CD14-positive monocyte (primary cell): Measurements from ENCODE around the gene IL26. TPM values are rescaled to one million over a fixed set of nuclear protein-coding genes. Genes with fewer than 3 reads are reported as not detected.

ENCODE experiments used
- DNase-seq, 3 donors: peaks; one replicate each; pipeline ENCODE4 v3.0.0-alpha.2; 2011 to 2022
- H2AFZ ChIP-seq: 2 replicates; pipeline ENCODE4 v1.6.0; 2012; ENCODE audit warnings: mild to moderate bottlenecking, low read depth, low read length, inconsistent platforms; ENCODE audit not compliant: insufficient read depth, poor library complexity, severe bottlenecking
- H3K27ac ChIP-seq, 2 donors: 1 replicate in 1 of 2; 2 replicates in 1 of 2; pipeline ENCODE4 v1.5.1; 2012 to 2013; ENCODE audit warnings: low read length in 2 of 2, control low read depth in 1 of 2, inconsistent platforms in 1 of 2, low read depth in 1 of 2, mild to moderate bottlenecking in 1 of 2
- H3K27me3 ChIP-seq, 2 donors: one replicate each; pipeline versions ENCODE4 v1.6.0 to v1.6.1; 2011 to 2013; ENCODE audit warnings: low read length in 2 of 2; ENCODE audit not compliant: control insufficient read depth in 2 of 2, insufficient read depth in 2 of 2
- H3K36me3 ChIP-seq, 2 donors: replicated peaks in 1 of 2; 1 replicate in 1 of 2; 2 replicates in 1 of 2; pipeline versions ENCODE4 v1.5.1 to v1.6.1; 2012 to 2013; ENCODE audit warnings: low read length in 2 of 2, control low read depth in 1 of 2, inconsistent platforms in 1 of 2, mild to moderate bottlenecking in 1 of 2; ENCODE audit not compliant: insufficient read depth in 2 of 2, control insufficient read depth in 1 of 2
- H3K4me1 ChIP-seq, 2 donors: 1 replicate in 1 of 2; 2 replicates in 1 of 2; pipeline versions ENCODE4 v1.5.1 to v1.6.1; 2012 to 2013; ENCODE audit warnings: low read length in 2 of 2, control low read depth in 1 of 2, inconsistent platforms in 1 of 2, mild to moderate bottlenecking in 1 of 2, moderate library complexity in 1 of 2; ENCODE audit not compliant: insufficient read depth in 2 of 2, control insufficient read depth in 1 of 2
- H3K4me2 ChIP-seq: replicated peaks from 2 replicates; pipeline ENCODE3; 2012; ENCODE audit warnings: low read length, moderate library complexity, mild to moderate bottlenecking; ENCODE audit not compliant: poor library complexity, severe bottlenecking; ENCODE audit errors: extremely low read depth
- H3K4me3 ChIP-seq, 3 experiments: fragments of 200-600 bp in 1 of 3; sonication (generic) in 1 of 3; replicated peaks in 1 of 3; 1 replicate in 2 of 3; 2 replicates in 1 of 3; pipeline ENCODE4 v1.5.1; 2011 to 2013; ENCODE audit warnings: low read length in 3 of 3, mild to moderate bottlenecking in 3 of 3, control low read depth in 2 of 3, low read depth in 2 of 3, inconsistent platforms in 1 of 3, moderate library complexity in 1 of 3
- H3K79me2 ChIP-seq: 2 replicates; pipeline ENCODE4 v1.6.0; 2012; ENCODE audit warnings: mild to moderate bottlenecking, control low read depth, inconsistent platforms, low read length, moderate library complexity; ENCODE audit not compliant: insufficient read depth
- H3K9ac ChIP-seq: 2 replicates; pipeline ENCODE4 v1.6.0; 2017; ENCODE audit warnings: low read length, mild to moderate bottlenecking; ENCODE audit not compliant: insufficient read depth, poor library complexity, severe bottlenecking
- H3K9me3 ChIP-seq, 2 donors: replicated peaks in 1 of 2; 1 replicate in 1 of 2; 2 replicates in 1 of 2; pipeline versions ENCODE4 v1.5.1 to v1.6.1; 2012 to 2013; ENCODE audit warnings: low read length in 2 of 2, control low read depth in 1 of 2; ENCODE audit not compliant: control insufficient read depth in 1 of 2, insufficient read depth in 1 of 2
- H4K20me1 ChIP-seq: 2 replicates; pipeline ENCODE4 v1.6.0; 2012; ENCODE audit warnings: mild to moderate bottlenecking, low read length, control low read depth, moderate library complexity; ENCODE audit not compliant: insufficient read depth
- H3K27ac Mint-ChIP-seq, 7 donors: one replicate each; pipeline ENCODE4 v1.8.0; 2020; ENCODE audit warnings: mild to moderate bottlenecking in 7 of 7, mixed read lengths in 7 of 7, moderate library complexity in 6 of 7, inconsistent platforms in 2 of 7
- H3K27me3 Mint-ChIP-seq, 3 donors: one replicate each; pipeline ENCODE4 v1.8.0; 2021 to 2022; ENCODE audit warnings: low read depth in 3 of 3, mild to moderate bottlenecking in 3 of 3, mixed read lengths in 3 of 3, moderate library complexity in 3 of 3, inconsistent platforms in 1 of 3
- H3K36me3 Mint-ChIP-seq, 2 donors: one replicate each; pipeline ENCODE4 v1.8.0; 2020; ENCODE audit warnings: mixed read lengths in 2 of 2, inconsistent platforms in 1 of 2, mild to moderate bottlenecking in 1 of 2
- H3K4me1 Mint-ChIP-seq: one replicate; pipeline ENCODE4 v1.8.0; 2020; ENCODE audit warnings: mild to moderate bottlenecking, mixed read lengths
- H3K4me3 Mint-ChIP-seq, 2 donors: one replicate each; pipeline ENCODE4 v1.8.0; 2020; ENCODE audit warnings: mild to moderate bottlenecking in 2 of 2, mixed read lengths in 2 of 2, moderate library complexity in 1 of 2
- H3K9me3 Mint-ChIP-seq, 7 donors: one replicate each; pipeline ENCODE4 v1.8.0; 2020 to 2022; ENCODE audit warnings: mixed read lengths in 7 of 7, mild to moderate bottlenecking in 6 of 7, moderate library complexity in 6 of 7, inconsistent platforms in 2 of 7
- WGBS: methylation state at CpG from one replicate; pipeline ENCODE4 v1.1.5; 2013; ENCODE audit warnings: missing lambda C conversion rate; ENCODE audit not compliant: insufficient coverage; 5-methylcytosine and 5-hydroxymethylcytosine counted together
- intact Hi-C, 2 donors: fragments of 100-400 bp; cut with micrococcal nuclease; formaldehyde crosslinking; loops; one replicate each; pipeline versions ENCODE4 v1.15.0 to v1.15.1; 2023
- polyA plus RNA-seq, 3 donors: library from polyadenylated mRNA; depleted of rRNA in 1 of 3; unstranded in 2 of 3; stranded (reverse) in 1 of 3; fragments of 300-500 nt in 2 of 3; fragments of >200 nt in 1 of 3; fragmentation: Illumina TruSeq in 2 of 3; gene quantifications; 1 replicate in 2 of 3; 2 replicates in 1 of 3; pipeline ENCODE4 v1.2.3, GENCODE V29; 2012 to 2021
- TF ChIP-seq, protein P1 (sequence below): fragments of 200-600 bp; IDR thresholded peaks from one replicate; pipeline ENCODE4 v1.8.0; 2022; ENCODE audit warnings: antibody characterized with exemption, mild to moderate bottlenecking

IL26 gene
- polyA plus RNA-seq, 3 donors: not detected

DNA sequence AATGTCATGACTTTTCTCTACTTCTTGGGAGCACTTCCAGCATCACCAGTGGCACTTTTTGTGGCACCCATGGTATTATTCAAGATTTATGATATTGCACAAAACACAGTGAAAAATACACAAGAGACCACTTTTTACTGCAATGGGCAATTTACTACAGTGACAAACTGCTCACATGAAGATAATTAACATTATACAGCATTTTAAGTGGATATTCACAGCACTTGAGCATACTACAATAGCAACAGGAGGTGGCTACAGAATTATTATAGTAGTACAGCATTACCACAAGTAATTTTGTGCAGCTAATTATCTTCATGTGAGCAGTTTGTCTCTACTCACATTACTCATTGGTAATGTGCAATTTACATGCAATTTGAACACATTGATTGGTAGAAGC lies 18.3 kb downstream of the IL26 start:
- no peaks in the 10 kb centered on the region for H3K9me3 ChIP-seq
- no peak for DNase-seq
- Mint-ChIP-seq H3K27me3 (peaks cover 2 to 11% (median 5%) of the 10 kb centered on the region in 3 donors), H3K4me1 (no peaks in the 10 kb centered on the region), H3K4me3 (no peak overlapping the region), H3K36me3 (no peaks in the 10 kb centered on the region), H3K27ac (no peak overlapping the region), H3K9me3 (peaks cover 0 to 5% (median 2%) of the 10 kb centered on the region in 7 donors)
- no peak overlapping the region for H2AFZ ChIP-seq
- no peaks in the 10 kb centered on the region for H3K79me2 ChIP-seq
- TF ChIP-seq, protein P1, sequence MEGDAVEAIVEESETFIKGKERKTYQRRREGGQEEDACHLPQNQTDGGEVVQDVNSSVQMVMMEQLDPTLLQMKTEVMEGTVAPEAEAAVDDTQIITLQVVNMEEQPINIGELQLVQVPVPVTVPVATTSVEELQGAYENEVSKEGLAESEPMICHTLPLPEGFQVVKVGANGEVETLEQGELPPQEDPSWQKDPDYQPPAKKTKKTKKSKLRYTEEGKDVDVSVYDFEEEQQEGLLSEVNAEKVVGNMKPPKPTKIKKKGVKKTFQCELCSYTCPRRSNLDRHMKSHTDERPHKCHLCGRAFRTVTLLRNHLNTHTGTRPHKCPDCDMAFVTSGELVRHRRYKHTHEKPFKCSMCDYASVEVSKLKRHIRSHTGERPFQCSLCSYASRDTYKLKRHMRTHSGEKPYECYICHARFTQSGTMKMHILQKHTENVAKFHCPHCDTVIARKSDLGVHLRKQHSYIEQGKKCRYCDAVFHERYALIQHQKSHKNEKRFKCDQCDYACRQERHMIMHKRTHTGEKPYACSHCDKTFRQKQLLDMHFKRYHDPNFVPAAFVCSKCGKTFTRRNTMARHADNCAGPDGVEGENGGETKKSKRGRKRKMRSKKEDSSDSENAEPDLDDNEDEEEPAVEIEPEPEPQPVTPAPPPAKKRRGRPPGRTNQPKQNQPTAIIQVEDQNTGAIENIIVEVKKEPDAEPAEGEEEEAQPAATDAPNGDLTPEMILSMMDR: no peak
- H4K20me1 ChIP-seq: no peaks in the 10 kb centered on the region
- H3K9ac ChIP-seq: no peak overlapping the region
- peaks cover 0 to under 1% of the 10 kb centered on the region in 2 donors for H3K27me3 ChIP-seq
- intact Hi-C loops: no loop called here
- no peak overlapping the region for H3K4me2 ChIP-seq
- H3K4me3 ChIP-seq: no peak overlapping the region
- H3K27ac ChIP-seq: no peak overlapping the region
- H3K4me1 ChIP-seq: no peaks in the 10 kb centered on the region
- H3K36me3 ChIP-seq: no peaks in the 10 kb centered on the region

DNA sequence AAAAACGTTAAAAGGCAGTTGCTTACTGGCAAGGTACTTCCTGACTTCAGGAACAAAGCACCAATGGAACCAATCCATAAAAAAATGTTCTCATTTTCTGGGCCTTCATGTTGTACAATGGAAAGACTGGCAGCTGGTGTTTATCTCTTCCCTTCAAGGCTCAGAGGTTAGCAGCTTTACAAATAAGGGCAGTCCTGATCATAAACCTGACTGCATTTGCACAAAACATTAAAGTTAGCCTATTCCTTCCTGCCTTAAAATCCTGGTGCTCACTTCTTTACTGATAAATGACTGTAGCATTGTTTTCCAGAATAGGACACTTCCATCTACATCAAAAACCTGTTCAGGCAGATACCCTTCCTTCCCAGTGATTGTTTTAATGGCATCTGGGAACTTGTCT lies 19.2 kb downstream of the IL26 start:
- no peaks in the 10 kb centered on the region for H3K4me1 Mint-ChIP-seq
- peaks cover 0 to 5% (median 2%) of the 10 kb centered on the region in 7 donors for H3K9me3 Mint-ChIP-seq
- H3K79me2 ChIP-seq: no peaks in the 10 kb centered on the region
- WGBS: 23% methylated on average over 1 of the region's 1 CpG
- H4K20me1 ChIP-seq: no peaks in the 10 kb centered on the region
- H3K9me3 ChIP-seq: no peaks in the 10 kb centered on the region
- intact Hi-C loops: no loop called here
- no peak overlapping the region for H3K27ac ChIP-seq
- H3K36me3 ChIP-seq: no peaks in the 10 kb centered on the region
- DNase-seq: no peak
- no peak overlapping the region for H3K4me3 ChIP-seq
- TF ChIP-seq, protein P1: no peak
- H2AFZ ChIP-seq: no peak overlapping the region
- no peak overlapping the region for H3K4me3 Mint-ChIP-seq
- H3K4me1 ChIP-seq: no peaks in the 10 kb centered on the region
- H3K9ac ChIP-seq: no peak overlapping the region
- no peaks in the 10 kb centered on the region for H3K36me3 Mint-ChIP-seq
- H3K4me2 ChIP-seq: no peak overlapping the region
- H3K27ac Mint-ChIP-seq: no peak overlapping the region
- H3K27me3 Mint-ChIP-seq: peaks cover 0 to 8% (median 0%) of the 10 kb centered on the region in 3 donors
- H3K27me3 ChIP-seq: no peaks in the 10 kb centered on the region
